ENCODE measurements around the gene LRRC37A2.
"Not testable (repeated sequence)": the region's sequence is repeated elsewhere in the genome, so short reads cannot be mapped to it uniquely, and the experiment has no call there.

DNA sequence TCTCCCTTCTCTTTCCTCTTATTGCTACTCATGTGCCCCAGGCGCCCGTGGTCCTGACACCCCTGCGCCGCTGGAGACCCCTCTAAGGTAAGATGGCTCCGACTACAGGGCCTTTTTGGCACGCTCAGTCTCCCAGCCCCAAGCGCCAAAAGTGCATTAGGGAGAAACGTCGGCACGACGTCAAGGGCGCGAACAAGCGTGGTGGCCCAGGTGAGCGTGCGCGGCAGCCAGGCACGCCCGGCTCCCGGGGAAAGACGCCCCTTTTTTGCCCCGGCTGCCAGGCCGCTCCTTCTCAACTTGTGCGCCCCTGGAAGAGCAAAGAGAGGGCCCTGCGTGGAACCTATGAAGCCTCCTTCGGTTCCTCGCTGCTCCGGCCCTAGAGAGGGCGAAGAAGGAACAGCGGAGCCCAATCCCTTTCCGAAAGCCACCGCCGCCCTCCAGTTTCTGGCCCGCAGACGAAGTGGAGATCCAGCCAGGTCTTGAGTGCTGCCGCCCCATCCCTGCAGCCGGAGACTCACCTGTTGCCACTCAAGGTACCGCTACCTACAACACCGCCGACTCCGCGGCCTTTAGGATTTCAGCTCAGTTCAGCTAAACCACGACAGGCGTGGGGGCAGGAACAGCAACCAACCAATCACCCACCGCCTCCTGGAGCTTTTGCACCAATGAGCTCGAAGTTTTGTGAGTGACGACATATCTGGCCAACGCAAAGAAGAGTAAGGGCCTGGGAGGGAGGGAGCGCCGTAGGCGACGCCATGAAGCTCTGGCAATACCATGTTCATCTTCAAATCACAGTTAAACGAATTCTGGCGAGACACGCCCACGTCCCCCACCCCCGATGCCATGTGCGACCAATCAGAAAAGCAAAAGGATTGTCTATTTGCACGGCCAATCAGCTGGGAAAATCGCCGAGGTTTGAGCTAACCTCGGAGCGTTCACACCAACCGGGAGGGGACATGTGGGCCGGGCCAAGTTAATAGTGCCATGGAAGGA is 67.1 kb downstream of the LRRC37A2 start, which contains the start of gene ARL17A:
- TF ChIP-seq, protein P1, sequence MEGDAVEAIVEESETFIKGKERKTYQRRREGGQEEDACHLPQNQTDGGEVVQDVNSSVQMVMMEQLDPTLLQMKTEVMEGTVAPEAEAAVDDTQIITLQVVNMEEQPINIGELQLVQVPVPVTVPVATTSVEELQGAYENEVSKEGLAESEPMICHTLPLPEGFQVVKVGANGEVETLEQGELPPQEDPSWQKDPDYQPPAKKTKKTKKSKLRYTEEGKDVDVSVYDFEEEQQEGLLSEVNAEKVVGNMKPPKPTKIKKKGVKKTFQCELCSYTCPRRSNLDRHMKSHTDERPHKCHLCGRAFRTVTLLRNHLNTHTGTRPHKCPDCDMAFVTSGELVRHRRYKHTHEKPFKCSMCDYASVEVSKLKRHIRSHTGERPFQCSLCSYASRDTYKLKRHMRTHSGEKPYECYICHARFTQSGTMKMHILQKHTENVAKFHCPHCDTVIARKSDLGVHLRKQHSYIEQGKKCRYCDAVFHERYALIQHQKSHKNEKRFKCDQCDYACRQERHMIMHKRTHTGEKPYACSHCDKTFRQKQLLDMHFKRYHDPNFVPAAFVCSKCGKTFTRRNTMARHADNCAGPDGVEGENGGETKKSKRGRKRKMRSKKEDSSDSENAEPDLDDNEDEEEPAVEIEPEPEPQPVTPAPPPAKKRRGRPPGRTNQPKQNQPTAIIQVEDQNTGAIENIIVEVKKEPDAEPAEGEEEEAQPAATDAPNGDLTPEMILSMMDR (IDR thresholded peaks at IDR 0.05): not testable (repeated sequence)
- not testable (repeated sequence) for TF ChIP-seq POLR2A (IDR thresholded peaks at IDR 0.05)
